KG1 (cell line): ENCODE data around the gene TRIM46.

Experiments
- DNase-seq: peaks from one replicate; lab custom pipeline; 2025; lab: John Stamatoyannopoulos, UW

TRIM46 gene

GRCh38 chr1:155173478-155174323 lies at the start of gene TRIM46:
Gene TRIM46 (plus strand): TSS chr1:155173849. CDS start chr1:155173967, 118 bp downstream.
- no peak for DNase-seq

- DNase-seq = no peak
Observed at GRCh38 chr1:155124503-155125463, 48.9 kb upstream of the TRIM46 start.

- DNase-seq = no peak
Observed at GRCh38 chr1:155125511-155125945, 48.1 kb upstream of the TRIM46 start.

GRCh38 chr1:155125946-155126555 lies 47.6 kb upstream of the TRIM46 start:
- no peak for DNase-seq

- no peak for DNase-seq
Observed at GRCh38 chr1:155126556-155127104, 47.0 kb upstream of the TRIM46 start.

GRCh38 chr1:155127105-155127966 lies 46.3 kb upstream of the TRIM46 start, which contains the start of gene EFNA1:
Gene EFNA1 (plus strand): TSS chr1:155127876. CDS start chr1:155127978, 102 bp downstream.
- no peak for DNase-seq

GRCh38 chr1:155127967-155128754 lies 45.5 kb upstream of the TRIM46 start:
- DNase-seq = no peak

GRCh38 chr1:155128755-155129473 lies 44.7 kb upstream of the TRIM46 start:
- DNase-seq = no peak

- no peak for DNase-seq
Observed at GRCh38 chr1:155130272-155131006, 43.2 kb upstream of the TRIM46 start.

- no peak for DNase-seq
Observed at GRCh38 chr1:155131285-155131684, 42.4 kb upstream of the TRIM46 start.

- DNase-seq = no peak
Observed at GRCh38 chr1:155131856-155132255, 41.8 kb upstream of the TRIM46 start.

GRCh38 chr1:155133799-155134281 lies 39.8 kb upstream of the TRIM46 start:
- DNase-seq = no peak

GRCh38 chr1:155134322-155134721 lies 39.3 kb upstream of the TRIM46 start:
- DNase-seq = no peak

- no peak for DNase-seq
Observed at GRCh38 chr1:155134880-155135414, 38.7 kb upstream of the TRIM46 start.

GRCh38 chr1:155135415-155136028 lies 38.1 kb upstream of the TRIM46 start, which contains the start of gene SLC50A1:
Gene SLC50A1 (plus strand): TSS chr1:155135852. CDS start chr1:155135912, 60 bp downstream.
- DNase-seq = peak; percentile 79

- DNase-seq = no peak
Observed at GRCh38 chr1:155136748-155137147, 36.9 kb upstream of the TRIM46 start.

GRCh38 chr1:155137154-155137949 lies 36.3 kb upstream of the TRIM46 start:
- no peak for DNase-seq
